ENCODE data around the gene KIF26B.

The KIF26B gene

DNA sequence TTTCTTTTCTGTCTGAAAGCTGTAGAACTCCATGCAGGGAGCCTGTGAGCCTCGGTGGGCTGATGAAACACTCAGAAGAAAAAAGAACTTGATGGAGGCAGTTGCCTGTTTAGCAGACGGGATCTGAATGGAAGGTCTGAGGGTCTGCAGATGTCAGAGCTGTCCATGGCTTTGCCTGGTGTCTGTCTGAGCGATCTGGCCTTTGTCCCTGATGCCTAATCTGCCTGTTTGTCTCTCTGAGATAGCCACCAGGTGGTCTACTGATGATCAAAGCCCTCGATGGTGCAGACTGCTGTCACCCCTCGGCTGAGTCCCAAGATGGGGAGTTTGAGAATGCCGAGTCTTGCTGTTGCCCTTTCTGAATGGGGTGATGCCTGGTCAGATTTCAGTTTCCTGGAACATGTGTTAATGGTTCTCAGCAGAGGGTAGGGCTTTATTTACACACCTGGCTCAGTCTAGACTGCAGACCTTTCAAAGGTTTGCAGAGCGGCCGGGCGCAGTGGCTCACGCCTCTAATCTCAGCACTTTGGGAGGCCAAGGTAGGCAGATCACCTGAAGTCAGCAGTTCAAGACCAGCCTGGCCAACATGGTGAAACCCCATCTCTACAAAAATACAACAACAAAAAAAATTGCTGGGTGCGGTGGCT lies 90.4 kb downstream of the KIF26B start:
- no peak for DNase-seq

- DNase-seq: no peak
Measured at GRCh38 chr1:245246433-245246832, 91.6 kb downstream of the KIF26B start.

- no peak for DNase-seq
Measured at GRCh38 chr1:245247356-245247755, 92.6 kb downstream of the KIF26B start.

- no peak for DNase-seq
Measured at GRCh38 chr1:245247801-245248200, 93.0 kb downstream of the KIF26B start.

GRCh38 chr1:245248231-245248731 lies 93.5 kb downstream of the KIF26B start:
- no peak for DNase-seq

DNA sequence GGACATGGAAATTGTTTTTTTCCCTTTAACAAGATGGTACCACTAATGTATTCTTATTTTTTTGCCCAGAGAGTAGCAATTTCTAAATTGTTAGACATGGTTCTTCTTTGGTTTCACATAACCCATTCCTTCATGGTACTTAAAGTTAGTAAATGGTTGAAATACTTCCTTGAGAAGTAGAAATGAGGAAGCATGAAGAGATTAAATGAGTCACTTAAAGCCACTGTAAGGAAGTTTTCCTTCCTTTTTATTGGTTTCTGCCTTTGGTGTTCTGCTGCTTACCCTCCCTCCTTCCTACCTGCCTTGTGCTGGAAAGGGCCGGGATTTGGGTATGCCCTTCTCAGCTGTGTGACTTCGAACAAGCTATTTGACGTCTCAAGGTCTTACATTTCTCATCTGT lies 101.0 kb downstream of the KIF26B start:
- DNase-seq: no peak

- no peak for DNase-seq
Measured at GRCh38 chr1:245256528-245256927, 101.7 kb downstream of the KIF26B start.

DNA sequence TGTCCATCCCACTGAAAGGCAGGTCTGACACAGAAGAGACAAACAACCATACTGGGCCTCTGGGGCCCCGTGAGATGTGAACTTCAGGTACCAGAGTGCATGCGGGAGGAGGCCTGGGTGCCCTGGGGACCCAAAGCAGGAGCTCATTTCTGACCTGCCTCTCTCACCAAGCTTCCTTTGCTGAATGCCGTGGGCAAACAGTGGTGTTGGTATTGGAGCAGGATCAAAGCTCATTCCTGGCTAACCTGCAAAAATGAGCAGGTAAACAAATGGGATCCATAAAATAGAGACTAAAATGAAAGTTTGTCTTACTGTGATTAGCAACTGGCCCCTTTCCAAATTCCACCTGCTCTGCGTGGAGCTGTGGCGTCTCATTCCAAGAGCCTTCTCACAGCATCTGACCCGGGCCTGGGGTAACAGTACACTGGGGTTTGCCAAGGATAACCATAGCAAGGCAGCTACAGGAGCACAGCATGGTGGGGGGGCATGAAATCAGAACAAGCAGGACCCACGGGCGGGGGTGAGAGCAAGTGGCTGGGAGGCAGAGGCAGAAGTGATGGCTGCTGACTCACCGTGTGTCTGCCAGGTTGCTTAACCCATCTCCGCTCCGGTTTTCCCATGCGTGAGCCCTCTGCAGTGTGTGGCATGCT lies 103.6 kb downstream of the KIF26B start:
- no peak for DNase-seq

DNA sequence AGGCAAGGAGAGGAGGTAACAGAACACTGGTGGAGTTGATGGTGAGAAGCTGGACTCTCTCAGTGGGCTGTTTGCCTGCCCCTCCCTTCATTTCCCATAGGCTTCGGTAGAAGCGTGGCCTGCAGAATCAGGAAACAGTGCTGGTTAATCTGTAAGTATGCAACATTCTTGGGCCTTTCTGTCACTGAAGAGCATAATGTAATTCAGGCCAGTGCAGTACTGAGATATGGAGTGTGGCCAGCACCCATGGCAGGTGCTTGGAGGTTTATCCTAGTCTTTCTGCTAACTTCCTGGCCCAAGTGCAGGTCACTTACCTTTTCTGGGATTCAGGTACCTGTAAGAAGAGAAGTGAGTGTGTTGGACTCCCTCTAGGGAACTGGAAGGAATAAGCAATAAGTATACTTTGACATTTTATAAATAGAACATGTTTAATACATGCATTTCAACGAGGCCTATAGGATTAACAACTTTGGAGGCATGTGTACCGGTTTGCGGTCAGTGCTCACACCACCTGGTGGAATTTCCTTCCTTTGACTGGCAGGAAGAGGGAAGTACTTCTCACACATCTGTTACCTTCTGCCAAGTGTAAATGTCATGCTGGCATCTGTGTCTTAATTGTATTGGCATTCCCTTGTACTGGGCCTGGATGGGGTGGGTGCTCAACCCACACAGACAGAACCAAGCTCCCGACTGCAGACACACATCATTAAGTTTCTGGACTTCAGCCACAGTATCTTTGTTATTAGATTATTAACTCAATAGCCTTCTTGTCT lies 105.5 kb downstream of the KIF26B start:
- DNase-seq: no peak

- no peak for DNase-seq
Measured at GRCh38 chr1:245260883-245261282, 106.1 kb downstream of the KIF26B start.

- no peak for DNase-seq
Measured at GRCh38 chr1:245261786-245262185, 107.0 kb downstream of the KIF26B start.

DNA sequence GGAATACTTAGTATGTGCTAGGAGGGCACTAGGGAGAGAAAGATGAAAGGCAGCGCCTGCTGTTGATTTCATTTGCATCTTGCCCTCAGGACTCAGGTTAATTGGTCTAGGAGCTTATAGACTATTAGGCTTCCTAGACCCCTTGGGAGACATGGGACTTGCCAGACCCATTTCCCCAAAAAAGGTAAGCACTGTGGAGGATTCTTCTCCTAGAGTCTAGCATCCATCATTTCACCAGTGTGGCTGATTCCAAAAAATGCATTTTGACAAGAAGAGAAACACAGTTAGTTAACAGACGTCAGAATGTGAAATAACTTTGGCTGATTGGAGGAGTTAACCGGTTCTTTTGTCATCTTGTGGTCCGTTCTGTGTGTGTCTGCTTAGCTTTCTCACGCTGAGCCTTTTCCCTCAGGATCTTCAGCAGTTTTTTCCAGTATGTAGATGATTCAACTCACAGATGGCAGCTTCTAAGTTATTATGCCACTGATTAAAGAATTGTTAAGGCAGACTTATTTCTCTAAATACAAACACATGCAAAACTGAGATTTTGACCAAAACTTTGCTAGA lies 108.8 kb downstream of the KIF26B start:
- DNase-seq: no peak

GRCh38 chr1:245264226-245264625 lies 109.4 kb downstream of the KIF26B start:
- no peak for DNase-seq

DNA sequence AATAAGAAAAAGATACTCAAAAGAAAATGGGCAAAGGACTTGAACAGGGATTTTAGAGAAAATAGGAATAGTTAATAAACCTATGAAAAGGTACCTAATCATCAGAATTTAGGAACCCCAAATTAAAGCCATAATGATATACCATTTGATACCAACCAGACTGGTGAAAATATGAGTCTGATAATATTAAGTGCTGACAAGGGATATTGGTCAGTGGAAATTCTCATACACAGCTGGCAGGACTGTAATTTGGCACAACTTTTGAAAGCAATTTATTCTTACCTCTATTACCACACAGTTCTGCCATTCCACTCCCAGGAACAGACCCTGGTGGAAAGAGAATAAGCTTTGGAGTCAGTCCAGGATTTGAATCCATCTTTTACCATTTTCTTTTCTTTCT lies 111.3 kb downstream of the KIF26B start:
- no peak for DNase-seq

DNA sequence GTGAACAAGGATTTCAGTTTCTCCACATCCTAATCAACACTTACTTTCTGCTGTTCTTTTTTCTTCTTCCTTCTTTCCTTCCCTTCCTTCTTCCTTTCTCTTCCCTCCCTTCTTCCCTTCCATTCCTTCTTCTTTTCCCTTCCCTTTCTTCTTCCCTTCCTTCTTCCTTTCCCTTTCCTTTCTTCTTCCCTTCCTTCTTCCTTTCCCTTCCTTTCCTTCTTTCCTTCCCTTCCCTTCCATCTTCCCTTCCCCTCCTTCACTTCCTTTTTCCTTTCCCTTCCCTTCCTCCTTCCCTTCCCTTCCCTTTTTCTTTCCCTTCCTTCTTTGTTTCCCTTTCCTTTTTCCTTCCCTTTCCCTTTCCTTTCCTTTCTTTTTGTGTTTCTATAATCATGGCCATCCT lies 115.3 kb downstream of the KIF26B start:
- no peak for DNase-seq

- no peak for DNase-seq
Measured at GRCh38 chr1:245270972-245271371, 116.2 kb downstream of the KIF26B start.

DNA sequence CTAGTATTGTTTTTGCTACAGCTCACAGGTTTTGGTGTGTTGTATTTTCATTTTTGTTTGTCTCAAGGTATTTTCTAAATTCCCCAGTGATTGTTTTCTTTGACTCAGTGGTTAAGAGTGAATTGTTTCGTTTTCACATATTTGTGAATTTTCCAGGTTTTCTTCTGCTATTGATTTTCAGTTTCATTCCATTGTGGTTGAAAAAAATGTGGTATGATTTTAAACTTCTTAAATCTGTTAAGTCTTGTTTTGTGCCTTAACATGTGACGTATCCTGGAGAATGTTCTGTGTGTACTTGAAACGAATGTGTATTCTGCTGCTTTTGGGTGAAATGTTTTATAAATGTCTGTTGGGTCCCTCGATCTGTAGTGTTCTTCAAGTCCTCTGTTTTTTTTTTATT lies 117.9 kb downstream of the KIF26B start:
- no peak for DNase-seq

DNA sequence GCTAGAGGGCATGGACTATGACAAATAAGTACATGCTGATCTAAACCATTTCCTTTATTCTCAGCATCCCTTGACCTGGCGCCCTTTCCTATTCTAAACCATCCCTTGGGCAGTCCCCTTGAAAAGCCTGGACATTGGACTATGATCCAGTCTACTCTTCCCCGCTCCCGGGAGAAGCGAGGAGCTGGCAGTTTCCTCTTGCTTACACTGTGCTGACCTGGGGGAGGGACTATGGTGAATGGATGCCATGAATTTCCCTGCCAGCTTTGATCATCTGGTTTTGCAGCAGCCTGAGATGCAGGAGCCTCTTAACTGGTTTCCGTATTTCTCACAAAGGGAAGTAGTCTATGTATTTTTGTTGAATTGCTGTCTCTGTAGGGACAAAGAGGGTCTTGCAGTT lies 121.7 kb downstream of the KIF26B start:
- DNase-seq: no peak

DNA sequence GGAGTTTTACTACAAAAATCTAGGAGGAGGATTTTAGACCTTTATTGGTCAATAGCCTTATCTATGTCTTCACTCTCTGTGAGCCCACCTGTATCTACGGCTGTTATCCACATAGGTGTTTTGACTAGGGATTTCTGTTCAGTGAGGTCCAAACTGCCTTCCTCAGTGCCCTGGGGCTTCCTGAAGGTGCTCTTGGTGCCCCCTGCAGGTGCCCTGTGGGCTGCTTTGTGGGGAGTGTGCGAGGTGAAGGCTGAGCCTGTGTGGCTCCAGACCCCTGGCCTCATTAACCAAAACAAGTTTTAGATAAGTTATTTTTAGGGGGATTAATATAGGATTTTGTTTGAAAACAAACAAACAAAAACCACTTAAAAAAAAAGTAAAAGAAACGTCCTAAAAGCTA lies 122.5 kb downstream of the KIF26B start:
- no peak for DNase-seq

- no peak for DNase-seq
Measured at GRCh38 chr1:245278846-245279245, 124.1 kb downstream of the KIF26B start.

DNA sequence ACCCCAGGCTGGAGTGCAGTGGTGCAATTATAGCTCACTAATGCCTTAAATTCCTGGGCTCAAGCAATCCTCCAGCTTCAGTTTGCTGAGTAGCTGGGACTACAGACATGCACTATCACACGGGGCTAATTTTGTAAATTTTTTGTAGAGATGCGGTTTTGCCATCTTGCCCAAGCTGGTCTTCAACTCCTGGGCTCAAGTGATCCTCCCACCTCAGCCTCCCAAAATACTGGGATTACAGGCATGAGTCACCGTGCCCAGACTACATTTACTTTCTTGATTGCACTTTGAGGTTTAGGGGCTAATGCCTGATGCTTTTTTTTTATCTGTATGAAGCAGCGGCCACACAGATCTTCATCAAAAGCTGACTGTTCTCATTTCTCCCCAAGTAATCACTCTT lies 124.6 kb downstream of the KIF26B start:
- no peak for DNase-seq

DNA sequence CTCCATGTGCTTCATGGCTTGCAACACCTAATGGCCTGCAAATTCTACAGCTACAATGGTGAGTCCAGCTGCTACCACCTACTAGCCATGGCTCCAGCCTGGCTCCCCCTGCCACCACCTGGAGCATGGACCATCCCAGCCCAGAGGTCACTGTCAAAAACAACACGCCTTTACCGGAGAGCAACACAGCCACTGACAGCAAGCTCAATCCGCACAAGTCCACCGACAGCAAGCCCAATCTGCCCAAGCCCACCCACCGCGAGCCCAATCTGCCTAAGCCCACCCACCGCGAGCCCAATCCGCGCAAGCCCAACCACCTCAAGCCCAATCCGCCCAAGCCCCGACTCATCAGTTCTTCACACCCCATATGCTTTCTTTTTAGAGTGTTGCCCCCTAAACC lies 128.2 kb downstream of the KIF26B start:
- no peak for DNase-seq

GRCh38 chr1:245285168-245285567 lies 130.4 kb downstream of the KIF26B start:
- no peak for DNase-seq

DNA sequence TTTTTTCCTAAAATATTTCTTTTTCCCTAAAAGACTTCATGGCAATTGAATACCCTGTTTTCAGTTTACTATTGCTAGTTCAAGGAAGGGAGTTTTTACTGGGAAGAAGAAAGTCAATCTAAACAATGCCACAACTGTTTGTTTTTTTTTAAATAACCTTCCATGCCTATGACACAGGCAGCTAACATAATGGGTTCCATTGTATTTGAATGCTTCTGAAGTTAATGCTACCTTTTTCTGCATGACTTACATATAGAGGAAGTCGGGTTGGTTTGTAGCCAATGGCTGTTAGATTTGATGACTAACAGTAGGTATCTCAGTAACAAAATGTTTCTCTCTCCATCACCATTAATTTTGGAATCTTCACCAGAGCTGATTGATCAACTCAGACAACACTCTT lies 134.0 kb downstream of the KIF26B start:
- no peak for DNase-seq

Measured in HCEC 1CT (cell line).